HG02588 (cell line): Measurements from ENCODE around the gene PLCB3.
A peak's percentile ranks its signal among the peaks of the same experiment; 100 is the strongest.

Source experiments
- ATAC-seq: cut with Tn5 transposase; IDR thresholded peaks from one replicate; pipeline ENCODE4 v1.9.1; 2021; ENCODE audit warnings: mild to moderate bottlenecking, moderate library complexity; ENCODE audit not compliant: unreplicated experiment

Gene PLCB3

DNA sequence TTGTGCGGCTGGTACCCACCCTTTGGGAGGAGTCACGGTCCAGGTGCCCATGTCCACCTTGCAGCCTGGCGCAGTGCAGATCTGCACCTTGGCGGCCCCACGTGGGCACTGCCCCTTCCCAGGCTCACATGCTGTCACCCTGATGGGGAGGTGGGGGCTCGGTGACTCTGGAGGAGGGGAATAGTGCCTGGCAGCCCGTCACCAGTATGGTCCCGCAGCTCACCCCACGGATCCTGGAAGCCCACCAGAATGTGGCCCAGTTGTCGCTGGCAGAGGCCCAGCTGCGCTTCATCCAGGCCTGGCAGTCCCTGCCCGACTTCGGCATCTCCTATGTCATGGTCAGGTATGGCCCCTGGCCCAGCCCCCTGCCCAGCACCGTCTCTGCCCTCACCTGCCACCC is 30.5 kb upstream of the PLCB3 start:
- no peak for ATAC-seq

DNA sequence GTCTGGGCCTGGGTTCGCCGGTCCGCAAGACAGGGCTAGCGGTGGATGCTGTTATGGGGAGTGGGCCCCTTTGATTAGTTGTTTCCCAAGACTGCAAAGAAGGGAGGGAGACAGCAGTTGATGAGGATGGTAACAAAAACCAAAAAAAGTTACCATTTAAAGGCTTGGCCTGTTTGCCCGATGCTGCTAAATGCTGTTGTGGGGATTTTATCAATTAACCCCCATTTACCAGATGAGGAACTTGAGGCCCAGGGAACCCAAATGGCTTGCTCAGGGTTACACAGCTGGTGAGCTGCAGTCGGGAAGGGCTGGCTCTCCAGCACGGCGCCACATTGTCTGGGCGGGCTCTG is 28.7 kb upstream of the PLCB3 start:
- no peak for ATAC-seq

DNA sequence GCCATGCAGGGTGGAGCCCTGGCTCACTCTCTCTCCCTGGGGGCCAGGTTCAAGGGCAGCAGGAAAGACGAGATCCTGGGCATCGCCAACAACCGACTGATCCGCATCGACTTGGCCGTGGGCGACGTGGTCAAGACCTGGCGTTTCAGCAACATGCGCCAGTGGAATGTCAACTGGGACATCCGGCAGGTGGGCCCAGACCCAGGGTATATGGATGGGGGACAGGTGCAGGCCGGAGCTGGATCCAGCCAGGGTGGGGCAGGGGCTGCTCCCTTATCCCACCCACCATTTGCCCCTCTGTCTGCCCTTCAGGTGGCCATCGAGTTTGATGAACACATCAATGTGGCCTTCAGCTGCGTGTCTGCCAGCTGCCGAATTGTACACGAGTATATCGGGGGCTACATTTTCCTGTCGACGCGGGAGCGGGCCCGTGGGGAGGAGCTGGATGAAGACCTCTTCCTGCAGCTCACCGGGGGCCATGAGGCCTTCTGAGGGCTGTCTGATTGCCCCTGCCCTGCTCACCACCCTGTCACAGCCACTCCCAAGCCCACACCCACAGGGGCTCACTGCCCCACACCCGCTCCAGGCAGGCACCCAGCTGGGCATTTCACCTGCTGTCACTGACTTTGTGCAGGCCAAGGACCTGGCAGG is 28.2 kb upstream of the PLCB3 start:
- ATAC-seq = no peak

DNA sequence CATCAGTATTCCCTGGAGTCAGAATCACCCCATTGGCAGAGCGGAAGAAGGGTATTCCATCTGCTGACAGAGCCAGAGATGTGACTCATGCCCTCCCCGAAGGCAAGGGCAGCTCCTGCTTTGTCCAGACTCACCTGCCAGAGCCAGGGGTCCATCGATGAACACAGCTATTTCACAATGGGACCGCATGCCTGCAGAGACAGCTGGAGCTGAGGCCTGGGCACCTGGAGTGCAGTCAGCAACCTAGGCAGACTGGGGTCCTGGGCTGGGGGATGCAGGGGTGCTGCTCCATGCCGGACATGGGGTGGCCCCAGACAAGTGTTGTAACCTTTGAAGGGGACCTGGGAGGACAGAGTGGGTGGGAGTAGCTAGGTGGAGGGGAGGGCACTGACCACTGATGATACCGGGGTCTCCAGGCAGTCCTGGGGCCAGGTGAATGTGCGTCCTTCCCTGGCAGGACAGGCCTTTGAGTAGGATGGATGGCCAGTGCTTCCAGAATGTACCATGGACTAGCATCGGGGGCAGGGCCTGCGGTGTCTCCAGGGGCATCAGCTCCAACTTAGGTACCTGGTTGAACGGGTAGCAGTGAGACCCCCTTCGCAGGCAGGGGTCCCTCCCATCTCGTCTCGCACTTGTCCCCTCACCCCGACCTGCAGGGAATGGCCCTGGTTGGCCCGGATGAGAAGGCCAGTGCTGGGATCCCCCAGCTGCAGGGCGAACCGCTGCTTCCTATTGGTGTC is 27.0 kb upstream of the PLCB3 start:
- ATAC-seq = no peak

DNA sequence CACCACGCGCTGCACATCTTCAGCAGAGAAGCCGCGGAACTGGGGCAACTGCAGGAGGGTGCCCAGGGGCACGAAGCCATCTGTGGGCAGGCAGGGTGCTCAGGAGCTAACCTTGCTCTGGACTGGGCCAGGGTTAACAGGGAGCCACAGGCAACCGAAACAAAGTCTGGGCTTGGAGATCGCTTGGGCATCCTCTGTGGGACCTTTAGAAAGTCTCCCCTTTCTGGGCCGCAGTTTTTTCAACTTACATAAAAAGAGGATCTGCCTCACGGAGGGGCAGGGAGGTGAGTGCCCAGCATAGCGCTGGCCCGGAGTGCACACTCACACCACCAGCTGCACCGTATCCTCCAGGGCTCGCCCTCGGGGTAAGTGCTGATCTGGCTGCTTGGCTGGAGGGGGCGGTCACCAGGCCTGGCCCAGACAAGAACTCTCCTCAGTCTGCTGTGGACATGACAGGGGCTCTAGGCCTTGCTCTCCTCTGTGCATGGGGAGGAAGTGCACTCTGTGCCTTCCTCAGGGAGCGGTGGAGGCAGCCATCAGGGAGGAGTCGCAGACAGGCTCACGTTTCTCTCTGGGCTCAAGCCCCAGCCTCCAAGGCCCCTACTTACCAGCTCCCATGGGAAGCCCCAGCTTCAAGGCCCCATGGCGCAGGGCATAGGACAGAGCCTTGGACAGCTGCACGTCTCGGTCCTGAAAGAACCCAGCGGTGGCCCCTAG is 26.3 kb upstream of the PLCB3 start:
- no peak for ATAC-seq

DNA sequence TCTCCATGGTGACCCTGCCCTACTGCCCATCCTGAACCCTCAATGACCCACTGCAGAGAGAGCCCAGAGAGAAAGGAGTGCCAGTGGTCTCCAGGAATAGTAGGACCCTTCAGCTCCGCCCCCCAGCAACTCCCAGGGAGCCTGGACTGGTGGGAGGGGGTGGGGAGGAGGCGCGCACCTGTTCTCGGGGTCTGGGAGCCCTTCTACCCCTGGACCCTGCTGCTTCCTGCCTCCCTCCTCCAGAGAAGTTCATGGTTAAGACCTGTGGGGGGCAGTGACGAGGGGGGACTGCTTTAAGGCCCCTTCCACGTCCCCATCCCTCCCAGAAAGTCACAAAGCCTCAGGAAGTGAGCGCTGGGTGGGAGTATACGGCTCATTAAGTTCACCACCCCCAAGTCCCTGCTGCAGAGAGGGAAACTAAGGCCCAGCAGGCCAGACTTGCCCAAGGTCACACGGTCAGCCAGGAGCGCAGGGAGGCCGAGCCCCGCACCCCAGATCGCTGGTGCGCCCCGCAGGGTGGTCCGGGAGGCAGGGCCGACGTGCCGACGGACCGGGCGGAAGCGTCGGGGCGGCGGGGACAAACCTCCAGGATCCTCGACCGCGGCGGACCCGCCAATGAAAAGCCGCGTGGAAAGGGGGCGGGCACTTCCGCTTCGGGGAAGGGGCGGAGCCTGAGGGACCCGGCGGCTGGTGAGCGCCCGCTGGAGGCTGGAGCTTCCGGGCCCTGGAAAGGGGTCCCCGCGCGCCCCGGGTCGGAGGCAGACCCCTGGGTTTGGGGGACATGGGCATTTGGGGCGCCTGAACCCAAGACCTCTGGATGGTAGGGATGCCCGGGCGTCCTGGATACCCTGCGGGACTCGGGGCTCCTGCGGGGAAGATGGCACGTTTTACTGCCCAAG is 25.5 kb upstream of the PLCB3 start, which contains the start of the genes NUDT22 and TRPT1:
NUDT22 (plus strand) TSS at position 667 of the 899 bp plus-strand sequence. CDS start 379 bp downstream, outside the sequence.
TRPT1 (minus strand) TSS at position 579 of the 899 bp plus-strand sequence; CDS start at position 253, 326 bp downstream.
- peak; percentile 46 for ATAC-seq

DNA sequence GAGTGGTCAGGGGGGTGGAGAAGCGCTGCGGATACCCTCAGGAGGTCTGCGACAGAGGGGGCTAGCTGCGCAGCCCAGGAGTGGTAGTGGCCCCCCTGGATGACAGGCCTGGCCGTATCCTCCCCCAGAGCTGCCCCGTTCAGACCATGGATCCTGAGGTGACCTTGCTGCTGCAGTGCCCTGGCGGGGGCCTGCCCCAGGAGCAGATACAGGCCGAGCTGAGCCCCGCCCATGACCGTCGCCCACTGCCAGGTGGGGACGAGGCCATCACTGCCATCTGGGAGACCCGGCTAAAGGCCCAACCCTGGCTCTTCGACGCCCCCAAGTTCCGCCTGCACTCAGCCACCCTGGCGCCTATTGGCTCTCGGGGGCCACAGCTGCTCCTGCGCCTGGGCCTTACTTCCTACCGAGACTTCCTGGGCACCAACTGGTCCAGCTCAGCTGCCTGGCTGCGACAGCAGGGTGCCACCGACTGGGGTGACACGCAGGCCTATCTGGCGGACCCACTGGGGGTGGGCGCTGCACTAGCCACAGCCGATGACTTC is 24.8 kb upstream of the PLCB3 start:
- ATAC-seq = no peak

DNA sequence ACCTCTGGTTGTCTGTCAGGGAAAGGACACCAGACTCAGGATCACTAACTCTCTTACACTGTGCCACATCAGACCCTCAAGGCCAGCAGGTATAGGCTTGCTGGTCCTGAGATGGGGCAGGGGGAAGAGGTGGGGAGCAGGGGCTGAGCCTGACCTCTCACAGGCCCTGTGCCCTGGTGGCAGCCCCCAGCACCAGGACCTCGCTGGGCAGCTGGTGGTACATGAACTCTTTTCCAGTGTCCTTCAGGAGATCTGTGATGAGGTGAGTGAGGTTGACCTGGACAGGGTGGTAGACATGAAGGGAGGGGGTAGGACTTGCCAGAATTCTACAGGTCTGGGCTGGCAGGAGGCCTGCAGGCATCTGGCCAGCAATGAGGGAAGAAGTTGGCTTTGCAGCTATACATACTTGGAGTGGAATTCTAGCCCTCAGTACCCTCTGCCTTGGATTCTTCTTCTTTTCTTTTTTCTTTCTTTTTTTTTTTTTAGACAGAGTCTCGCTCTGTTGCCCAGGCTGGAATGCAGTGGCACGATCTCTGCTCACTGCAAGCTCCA is 23.8 kb upstream of the PLCB3 start:
- ATAC-seq = no peak

DNA sequence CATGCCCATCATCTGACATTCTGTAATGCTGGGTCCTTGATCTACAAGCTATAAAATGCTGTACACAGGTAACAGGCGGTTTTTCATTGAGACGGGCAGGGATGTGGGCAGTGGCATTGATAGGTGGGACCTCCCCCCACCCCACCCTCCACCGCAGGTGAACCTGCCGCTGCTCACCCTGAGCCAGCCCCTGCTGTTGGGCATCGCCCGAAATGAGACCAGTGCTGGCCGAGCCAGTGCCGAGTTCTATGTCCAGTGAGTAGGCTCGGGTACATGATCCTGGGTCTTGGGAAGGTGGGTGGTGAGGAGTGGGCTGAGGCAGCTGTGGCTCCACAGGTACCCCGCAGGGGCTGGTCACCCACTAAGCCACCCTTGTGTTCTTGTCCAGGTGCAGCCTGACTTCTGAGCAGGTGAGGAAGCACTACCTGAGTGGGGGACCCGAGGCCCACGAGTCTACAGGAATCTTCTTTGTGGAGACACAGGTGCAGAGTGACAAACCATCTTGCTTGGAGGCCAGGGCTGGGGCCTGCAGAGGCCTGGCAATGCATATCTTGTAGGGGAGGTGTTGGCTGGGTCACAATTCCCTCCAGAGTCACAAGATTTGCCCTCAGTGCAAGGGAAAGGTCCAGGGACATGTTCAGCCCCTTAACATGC is 22.1 kb upstream of the PLCB3 start:
- no peak for ATAC-seq

DNA sequence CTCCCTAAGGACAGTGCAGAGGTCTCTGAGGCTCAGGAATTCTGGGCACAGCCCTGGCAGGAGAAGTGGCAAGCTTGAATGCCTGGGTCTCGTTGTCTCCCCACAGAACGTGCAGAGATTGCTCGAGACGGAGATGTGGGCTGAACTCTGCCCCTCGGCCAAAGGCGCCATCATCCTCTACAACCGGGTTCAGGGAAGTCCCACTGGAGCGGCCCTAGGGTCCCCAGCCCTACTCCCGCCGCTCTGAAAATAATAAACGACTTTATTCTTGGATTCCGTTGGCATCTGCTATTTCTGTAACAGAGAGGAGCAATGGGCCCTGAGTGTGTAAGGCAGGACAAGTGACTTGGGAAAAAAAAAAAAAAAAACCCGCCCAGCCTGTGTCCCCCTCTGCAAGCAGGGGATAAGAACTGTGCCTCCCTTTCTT is 21.6 kb upstream of the PLCB3 start:
- ATAC-seq = no peak

DNA sequence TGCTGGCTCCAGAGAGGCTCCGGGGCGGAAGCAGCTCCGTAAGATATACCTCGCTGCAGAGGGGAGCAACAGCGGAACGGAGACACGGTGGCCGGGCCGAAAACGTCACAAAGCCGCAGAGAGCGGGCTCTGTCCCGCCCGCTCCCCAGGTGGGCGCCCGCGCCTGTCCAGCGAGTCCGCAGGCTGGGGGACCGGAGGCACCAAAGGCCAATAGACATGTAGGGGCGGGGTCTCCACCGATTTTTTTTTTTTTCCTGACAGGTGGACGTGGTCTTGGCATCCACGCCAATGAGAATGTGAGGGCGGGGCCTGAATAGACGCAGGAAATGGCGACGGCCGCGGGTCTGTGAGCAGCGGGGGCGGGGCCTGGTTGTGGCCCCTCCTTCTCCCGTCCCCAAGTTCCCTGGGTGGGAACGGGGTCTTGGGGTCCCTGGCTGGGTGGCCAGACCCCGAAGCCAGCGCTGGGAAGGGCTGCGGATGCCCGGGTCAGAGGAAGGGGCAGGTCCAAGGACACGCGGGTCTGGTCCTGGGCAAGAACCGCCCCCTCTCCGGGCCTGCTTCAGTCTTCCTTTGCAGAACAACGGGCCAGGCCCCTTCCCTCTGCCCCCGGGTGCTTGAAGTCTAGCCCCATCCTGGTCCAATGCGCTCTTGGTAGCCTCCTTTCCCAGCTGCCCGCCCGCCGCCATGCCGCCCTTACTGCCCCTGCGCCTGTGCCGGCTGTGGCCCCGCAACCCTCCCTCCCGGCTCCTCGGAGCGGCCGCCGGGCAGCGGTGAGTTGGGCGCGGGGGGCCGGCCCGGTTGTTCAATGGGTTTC is 21.0 kb upstream of the PLCB3 start, which contains the start of gene DNAJC4:
DNAJC4 (plus strand) TSS at position 378 of the 814 bp plus-strand sequence; CDS start at position 685, 307 bp downstream.
- peak; percentile 35 for ATAC-seq

DNA sequence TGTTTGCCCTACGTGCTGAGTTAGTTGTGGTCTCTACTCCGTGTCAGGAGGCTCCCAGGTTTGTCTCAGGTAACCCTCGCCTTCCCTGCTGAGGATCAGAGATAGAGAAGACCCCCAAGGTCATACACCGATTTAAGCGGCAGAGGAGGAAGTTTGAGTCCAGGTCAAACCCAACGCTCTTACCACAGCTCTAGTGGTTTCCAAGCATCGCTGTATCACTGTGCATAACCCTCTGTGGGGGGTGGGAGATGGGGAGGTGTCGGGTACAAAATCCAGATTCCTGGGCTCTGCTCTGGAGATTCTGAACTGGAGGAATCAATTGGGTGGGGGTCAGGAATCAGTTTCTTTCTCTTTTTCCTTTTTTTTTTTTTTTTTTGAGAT is 20.4 kb upstream of the PLCB3 start:
- ATAC-seq = no peak

DNA sequence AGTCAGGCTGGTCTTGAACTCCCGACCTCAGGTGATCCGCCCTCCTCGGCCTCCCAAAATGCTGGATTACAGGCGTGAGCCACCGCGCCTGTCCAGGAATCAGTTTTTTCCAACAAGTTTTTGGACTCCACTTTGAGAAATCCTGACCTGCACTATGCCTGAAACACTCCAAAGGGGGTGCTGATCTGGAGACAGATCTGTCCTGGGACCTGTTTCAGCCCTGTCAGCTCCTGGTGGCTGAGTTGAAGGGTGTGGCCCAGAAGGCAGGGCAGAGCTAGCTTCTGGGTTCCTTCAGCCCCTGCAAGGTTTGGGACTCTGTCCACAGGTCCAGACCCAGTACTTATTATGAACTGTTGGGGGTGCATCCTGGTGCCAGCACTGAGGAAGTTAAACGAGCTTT is 19.8 kb upstream of the PLCB3 start:
- no peak for ATAC-seq

DNA sequence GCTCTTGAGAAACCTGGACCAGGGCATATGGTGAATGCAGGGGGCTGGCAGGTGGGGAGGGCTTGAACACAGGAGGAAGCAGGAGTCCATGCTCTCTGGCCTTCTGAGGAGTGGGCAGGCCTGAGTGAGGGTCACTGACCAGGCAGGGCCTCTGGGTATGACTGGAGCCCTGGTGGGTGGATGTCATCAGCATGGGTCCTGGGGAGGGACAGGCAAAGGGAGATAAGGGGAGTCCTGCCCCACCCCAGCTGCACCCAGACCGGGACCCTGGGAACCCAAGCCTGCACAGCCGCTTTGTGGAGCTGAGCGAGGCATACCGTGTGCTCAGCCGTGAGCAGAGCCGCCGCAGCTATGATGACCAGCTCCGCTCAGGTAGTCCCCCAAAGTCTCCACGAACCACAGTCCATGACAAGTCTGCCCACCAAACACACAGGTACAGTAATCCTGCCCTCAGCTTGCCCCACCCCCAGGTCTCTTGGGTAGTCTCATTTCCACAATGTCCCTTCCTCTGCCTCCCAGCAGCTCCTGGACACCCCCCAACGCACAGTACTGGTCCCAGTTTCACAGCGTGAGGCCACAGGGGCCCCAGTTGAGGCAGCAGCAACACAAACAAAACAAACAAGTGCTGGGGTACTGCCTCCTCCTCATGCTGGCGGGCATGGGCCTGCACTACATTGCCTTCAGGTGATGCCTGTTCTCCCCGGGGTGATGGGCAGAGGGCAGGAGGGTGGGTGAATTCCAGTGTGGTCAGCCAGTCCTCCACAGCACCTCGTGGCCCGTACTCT is 19.0 kb upstream of the PLCB3 start:
- ATAC-seq = no peak

DNA sequence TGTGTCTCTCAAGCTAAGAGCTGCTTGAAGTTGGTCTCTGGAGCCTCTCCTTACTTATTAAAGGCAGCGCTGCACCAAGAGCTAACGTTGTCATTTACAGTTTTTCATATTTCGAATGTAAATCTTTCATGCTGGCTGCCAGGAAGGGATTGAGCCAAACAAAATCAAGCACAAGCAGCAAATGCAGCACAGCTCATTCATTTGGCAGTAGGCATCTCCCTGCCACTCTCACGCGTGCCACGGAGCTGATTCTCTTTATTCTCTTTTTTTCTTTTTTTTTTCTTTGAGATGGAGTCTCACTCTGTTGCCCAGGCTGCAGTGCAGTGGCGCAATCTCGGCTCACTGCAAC is 18.4 kb upstream of the PLCB3 start:
- no peak for ATAC-seq

DNA sequence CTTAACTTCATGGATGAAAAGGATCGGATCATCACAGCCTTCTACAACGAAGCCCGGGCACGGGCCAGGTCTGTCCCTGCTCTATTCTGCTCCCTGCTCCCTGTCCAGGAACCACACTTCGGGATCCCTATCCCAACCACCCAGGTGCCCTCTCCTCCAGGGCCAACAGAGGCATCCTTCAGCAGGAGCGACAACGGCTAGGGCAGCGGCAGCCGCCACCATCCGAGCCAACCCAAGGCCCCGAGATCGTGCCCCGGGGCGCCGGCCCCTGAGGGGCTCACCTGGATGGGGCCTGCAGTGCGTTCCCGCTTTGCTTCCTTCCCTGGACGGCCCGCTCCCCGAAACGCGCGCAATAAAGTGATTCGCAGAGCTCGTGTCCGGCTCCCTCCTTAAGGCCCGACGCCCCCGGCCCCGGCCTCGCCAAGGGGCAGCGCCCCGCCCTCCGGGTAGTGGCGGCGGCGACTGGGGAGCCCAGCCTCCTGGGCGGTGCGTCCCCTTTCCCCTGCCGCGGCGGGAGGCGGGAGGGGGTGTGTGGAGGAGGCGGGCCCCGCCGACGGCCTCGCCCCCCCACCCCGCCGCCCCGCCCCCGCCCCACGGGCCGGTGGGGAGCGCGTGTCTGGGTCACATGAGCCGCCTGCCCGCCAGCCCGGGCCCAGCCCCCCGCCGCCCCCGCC is 17.3 kb upstream of the PLCB3 start, which contains the start of gene VEGFB:
VEGFB (plus strand) TSS at position 672 of the 674 bp plus-strand sequence. CDS start 250 bp downstream, outside the sequence.
- peak; percentile 49 for ATAC-seq

DNA sequence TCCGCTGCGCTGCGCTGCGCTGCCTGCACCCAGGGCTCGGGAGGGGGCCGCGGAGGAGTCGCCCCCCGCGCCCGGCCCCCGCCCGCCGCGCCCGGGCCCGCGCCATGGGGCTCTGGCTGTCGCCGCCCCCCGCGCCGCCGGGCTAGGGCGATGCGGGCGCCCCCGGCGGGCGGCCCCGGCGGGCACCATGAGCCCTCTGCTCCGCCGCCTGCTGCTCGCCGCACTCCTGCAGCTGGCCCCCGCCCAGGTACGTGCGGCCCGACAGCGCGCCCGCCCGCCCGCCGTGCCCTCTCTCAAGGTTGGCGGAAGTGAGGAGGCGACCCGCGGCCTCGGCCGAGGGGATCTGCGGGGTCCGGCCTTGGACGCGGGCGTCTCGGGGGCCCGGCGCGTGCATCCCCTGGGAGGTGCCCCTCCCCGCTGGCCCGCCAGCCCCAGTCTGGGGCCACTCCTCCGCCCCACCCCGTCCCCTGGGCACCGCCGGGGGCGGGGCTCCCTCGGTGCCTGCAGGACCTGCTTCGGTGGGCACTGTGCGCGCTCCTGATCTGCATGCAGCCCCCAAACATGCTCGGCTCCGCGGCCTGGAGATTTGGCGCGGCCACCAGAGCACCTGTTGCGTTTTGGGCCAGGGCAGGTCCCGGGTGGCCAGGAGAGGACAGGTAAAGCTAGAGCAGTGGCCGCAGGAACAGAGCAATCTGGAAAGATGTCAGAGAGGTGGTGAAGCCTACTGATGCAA is 16.5 kb upstream of the PLCB3 start:
- peak; percentile 28 for ATAC-seq
